Kidney glomerular epithelial cell (primary cell): ENCODE data around the gene SMIM22.
"Not testable (repeated sequence)": the region's sequence is repeated elsewhere in the genome, so short reads cannot be mapped to it uniquely, and the experiment has no call there.

Source experiments
- DNase-seq: peaks from one replicate; lab custom pipeline; 2025; lab: John Stamatoyannopoulos, UW

SMIM22 gene

GRCh38 chr16:4768549-4769305 lies 26.4 kb upstream of the SMIM22 start:
- peak; percentile 92 for DNase-seq

- DNase-seq: no peak
Measured at GRCh38 chr16:4769306-4769638, 25.9 kb upstream of the SMIM22 start.

GRCh38 chr16:4771646-4772045 lies 23.5 kb upstream of the SMIM22 start:
- DNase-seq: no peak

- no peak for DNase-seq
Measured at GRCh38 chr16:4772351-4772750, 22.8 kb upstream of the SMIM22 start.

- DNase-seq: no peak
Measured at GRCh38 chr16:4775005-4775404, 20.2 kb upstream of the SMIM22 start.

GRCh38 chr16:4776141-4776705 lies 18.9 kb upstream of the SMIM22 start:
- DNase-seq: no peak

- DNase-seq: no peak
Measured at GRCh38 chr16:4777339-4778049, 17.7 kb upstream of the SMIM22 start.

GRCh38 chr16:4778050-4778392 lies 17.1 kb upstream of the SMIM22 start:
- DNase-seq: no peak

- DNase-seq: peak; percentile 3
Measured at GRCh38 chr16:4780235-4780634, 14.9 kb upstream of the SMIM22 start.

GRCh38 chr16:4783251-4783950 lies 11.8 kb upstream of the SMIM22 start:
- no peak for DNase-seq

GRCh38 chr16:4783951-4784336 lies 11.2 kb upstream of the SMIM22 start:
- no peak for DNase-seq

GRCh38 chr16:4784444-4784987 lies 10.7 kb upstream of the SMIM22 start:
- not testable (repeated sequence) for DNase-seq

- no peak for DNase-seq
Measured at GRCh38 chr16:4785758-4786433, 9.3 kb upstream of the SMIM22 start.

GRCh38 chr16:4787068-4787467 lies 8.1 kb upstream of the SMIM22 start:
- DNase-seq: no peak

- DNase-seq: no peak
Measured at GRCh38 chr16:4787627-4788482, 7.3 kb upstream of the SMIM22 start, which contains the start of gene SEPTIN12. Gene SEPTIN12, minus strand, starts transcription at chr16:4788345. Its CDS starts 700 bp downstream, at chr16:4787645.

- DNase-seq: no peak
Measured at GRCh38 chr16:4788489-4788889, 6.7 kb upstream of the SMIM22 start.

- DNase-seq: no peak
Measured at GRCh38 chr16:4788910-4789309, 6.3 kb upstream of the SMIM22 start.

GRCh38 chr16:4790261-4790660 lies 4.9 kb upstream of the SMIM22 start:
- DNase-seq: no peak

GRCh38 chr16:4790871-4791270 lies 4.3 kb upstream of the SMIM22 start:
- DNase-seq: no peak

- DNase-seq: no peak
Measured at GRCh38 chr16:4792951-4793513, 2.1 kb upstream of the SMIM22 start.
